Epithelial cell of prostate (primary cell): ENCODE data around the gene SORBS2.

Experiments
- DNase-seq: peaks from one replicate; pipeline ENCODE4 v3.0.0-alpha.2; 2011; ENCODE audit warnings: low read depth, low spot score
- H3K27ac ChIP-seq: fragments of 450-650 bp; 2 replicates; pipeline ENCODE4 v1.5.1; 2017; ENCODE audit warnings: mild to moderate bottlenecking

Gene SORBS2

GRCh38 chr4:185576314-185576961, 235.6 kb downstream of the SORBS2 start:
- H3K27ac ChIP-seq, result no peak overlapping the region
- no peak for DNase-seq

GRCh38 chr4:185573651-185574199, 238.3 kb downstream of the SORBS2 start:
- peak; percentile 20 for DNase-seq
- peak overlapping the region; percentile 25 for H3K27ac ChIP-seq

GRCh38 chr4:185570727-185571126, 241.3 kb downstream of the SORBS2 start:
- no peak for DNase-seq
- no peak overlapping the region for H3K27ac ChIP-seq

DNA sequence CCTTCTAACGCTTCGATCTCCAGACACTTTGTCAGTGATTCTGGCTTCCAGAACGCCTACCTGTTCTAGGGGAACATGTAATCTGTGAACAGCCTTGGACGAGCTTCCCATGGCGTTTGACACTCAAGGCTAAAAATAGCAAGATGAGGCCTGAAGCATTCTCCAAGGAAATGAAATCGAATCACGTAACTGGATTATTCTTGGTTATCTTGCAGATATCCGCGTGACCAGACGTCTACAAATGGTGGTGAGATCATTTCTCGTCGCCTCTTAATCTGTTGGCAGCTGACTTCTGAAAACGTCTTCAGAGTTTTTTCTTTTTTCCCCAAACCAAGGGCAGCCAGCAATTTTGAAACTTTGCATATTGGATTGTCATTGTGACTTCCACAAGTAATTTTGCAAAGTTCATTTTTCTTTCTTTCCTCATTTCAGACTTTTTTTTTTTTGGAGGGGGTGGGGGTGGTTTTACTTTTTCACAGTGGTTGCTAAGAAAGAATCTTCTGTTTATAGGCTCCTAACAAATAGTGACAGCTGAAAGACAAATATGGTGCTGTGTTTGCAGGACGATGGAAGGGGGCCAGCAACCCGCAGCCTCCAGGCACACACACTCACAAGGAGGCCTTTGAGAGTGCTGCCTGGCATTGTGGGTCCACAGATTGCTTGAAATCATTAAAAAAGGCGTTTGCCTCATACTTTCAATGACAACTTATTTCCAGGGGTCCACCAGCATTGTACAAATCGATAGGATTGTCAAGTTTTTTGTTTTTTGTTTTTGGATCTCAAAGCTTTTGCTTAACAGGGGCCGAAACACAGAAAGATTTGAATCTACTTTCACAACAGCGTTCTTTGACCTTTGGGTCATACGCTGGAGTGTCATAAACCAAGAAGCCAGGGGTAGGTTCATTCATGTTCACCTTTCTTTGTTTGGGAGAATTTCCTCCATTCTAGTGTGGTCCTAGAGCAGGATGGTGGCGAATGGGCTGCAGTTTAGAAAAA, 244.3 kb downstream of the SORBS2 start:
- no peak overlapping the region for H3K27ac ChIP-seq
- no peak for DNase-seq

- H3K27ac ChIP-seq, result no peak overlapping the region
- no peak for DNase-seq
These were observed 245.0 kb downstream of the SORBS2 start for GRCh38 chr4:185566972-185567371.

DNA sequence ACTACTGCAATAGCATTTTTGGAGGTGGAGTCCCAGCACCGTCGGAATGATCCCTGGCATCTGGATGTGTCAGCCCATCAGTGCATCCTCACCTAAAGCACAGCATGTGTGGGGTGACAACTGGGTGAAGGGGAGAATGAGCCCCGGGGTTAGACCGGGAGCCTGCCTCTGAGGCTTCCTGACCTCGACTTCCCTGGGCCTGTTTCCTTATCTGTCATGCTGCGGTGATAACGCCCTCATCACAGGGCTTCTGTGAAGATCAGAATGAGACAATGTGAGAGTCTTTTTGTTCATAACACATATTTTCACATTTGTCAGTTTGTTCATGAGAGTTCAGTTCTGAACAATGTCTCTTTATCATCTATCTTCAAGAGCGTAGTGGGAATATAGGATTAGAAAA, 245.6 kb downstream of the SORBS2 start:
- no peak overlapping the region for H3K27ac ChIP-seq

GRCh38 chr4:185565696-185566095, 246.3 kb downstream of the SORBS2 start:
- no peak overlapping the region for H3K27ac ChIP-seq

More for the DNA sequence above, 245.6 kb downstream of the SORBS2 start:
- no peak for DNase-seq

GRCh38 chr4:185564349-185564748, 247.6 kb downstream of the SORBS2 start:
- no peak for DNase-seq
- no peak overlapping the region for H3K27ac ChIP-seq

More at GRCh38 chr4:185565696-185566095, 246.3 kb downstream of the SORBS2 start:
- DNase-seq, result no peak

GRCh38 chr4:185562531-185562930, 249.5 kb downstream of the SORBS2 start:
- no peak for DNase-seq
- no peak overlapping the region for H3K27ac ChIP-seq

DNA sequence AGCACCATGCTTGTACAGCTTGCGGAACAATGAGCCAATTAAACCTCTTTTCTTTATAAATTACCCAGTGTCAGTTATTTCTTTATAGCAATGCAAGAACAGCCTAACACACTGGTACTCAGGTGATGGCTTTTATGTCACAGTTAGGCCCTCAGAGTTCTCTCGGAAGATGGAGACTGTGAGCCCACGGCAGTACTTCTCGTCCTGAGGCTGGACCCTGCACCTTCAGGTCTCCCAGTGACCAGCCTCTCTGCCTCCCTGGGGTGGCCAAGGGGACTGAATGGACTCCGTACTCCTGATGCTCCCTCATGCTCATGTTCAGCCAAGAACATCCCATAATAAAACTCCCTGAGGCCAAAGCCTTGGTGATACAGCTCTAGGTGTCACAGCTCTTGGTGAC, 251.7 kb downstream of the SORBS2 start:
- H3K27ac ChIP-seq, result peak overlapping the region; percentile 43
- no peak for DNase-seq

- DNase-seq, result peak; percentile 61
- peak overlapping the region; percentile 43 for H3K27ac ChIP-seq
These were observed 252.1 kb downstream of the SORBS2 start for GRCh38 chr4:185559915-185560281.

- DNase-seq, result peak; percentile 2
- peak overlapping the region; percentile 43 for H3K27ac ChIP-seq
These were observed 252.6 kb downstream of the SORBS2 start for GRCh38 chr4:185559251-185559914.

DNA sequence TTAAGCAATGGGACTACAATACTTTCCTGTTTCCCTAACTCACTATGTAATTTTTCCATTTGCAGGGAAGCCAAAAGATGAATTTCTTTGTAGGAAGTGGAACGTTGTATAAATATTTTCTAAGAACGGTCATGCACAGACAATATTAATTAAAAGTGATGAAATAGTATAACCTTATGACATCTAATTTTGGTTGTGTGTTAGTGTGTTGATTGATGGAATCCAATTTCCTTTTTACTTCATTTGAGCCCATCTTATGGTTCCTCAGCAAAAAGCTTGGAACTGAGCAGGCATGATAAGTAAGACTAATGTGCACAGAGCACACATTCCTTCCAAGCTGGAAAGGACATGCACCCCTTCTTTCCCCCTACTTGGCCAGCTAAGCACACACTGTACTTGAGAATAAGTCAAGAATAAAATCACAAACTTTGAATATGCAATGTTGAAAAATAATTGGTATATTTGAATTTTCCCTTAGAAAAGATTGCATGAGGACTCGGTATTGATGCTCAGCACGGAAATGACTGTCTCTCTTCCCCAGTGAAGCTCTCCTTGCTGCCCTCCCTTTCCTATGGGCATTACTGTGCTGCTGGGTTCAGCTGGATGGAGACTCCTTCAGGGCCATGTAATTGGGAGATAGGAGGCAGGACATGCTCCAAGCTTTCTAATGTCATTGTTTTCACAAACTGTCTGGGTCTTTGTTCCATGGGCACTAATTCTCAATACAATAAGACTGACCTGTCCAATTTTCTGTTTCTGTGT, 257.4 kb downstream of the SORBS2 start:
- H3K27ac ChIP-seq, result no peak overlapping the region
- no peak for DNase-seq

GRCh38 chr4:185552254-185552653, 259.7 kb downstream of the SORBS2 start:
- no peak for DNase-seq
- H3K27ac ChIP-seq, result no peak overlapping the region

DNA sequence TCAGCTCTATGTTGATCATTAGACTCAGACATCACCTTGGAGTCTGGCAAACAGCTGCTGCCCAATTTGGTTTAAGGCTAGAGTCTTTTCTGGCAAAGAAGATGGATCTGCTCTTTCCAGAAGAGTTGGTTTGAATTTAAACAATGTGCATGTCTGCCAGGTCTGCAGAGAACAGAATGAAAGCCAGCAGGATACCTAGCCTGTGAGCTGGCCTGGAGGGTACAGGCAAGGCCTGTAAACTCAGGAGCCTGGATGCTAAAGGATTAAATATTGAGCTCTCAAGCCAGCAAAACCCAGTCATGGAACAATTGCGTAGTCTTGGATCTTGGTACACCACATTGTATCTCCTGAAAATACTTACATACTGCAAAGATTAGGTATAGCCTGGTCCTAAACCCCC, 261.1 kb downstream of the SORBS2 start:
- no peak overlapping the region for H3K27ac ChIP-seq
- no peak for DNase-seq

DNA sequence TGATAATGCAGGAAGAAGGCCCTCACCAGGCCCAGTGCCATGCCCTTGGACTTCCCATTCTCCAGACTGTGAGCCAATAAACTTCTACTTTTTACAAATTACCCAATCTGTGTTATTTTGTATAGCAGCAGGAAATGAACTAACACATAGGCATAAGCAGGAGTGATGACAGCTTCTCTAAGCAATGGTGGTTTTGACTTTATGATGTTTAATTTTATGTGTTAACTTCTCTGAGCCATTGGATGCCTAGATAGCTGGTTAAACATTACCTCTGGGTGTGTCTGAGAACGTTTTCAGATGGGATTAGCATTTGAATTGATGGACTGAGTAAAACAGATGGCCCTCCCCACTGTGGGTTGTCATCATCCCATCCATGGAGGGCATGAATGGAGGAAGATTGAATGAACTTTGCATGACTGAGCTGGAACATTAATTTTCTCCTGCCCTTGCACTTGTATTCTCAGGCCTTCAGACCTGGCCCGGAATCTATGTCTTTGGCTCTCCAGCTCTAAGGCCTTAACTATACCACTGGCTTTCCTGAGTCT, 262.8 kb downstream of the SORBS2 start:
- no peak for DNase-seq
- no peak overlapping the region for H3K27ac ChIP-seq

GRCh38 chr4:185548587-185548986, 263.4 kb downstream of the SORBS2 start:
- no peak overlapping the region for H3K27ac ChIP-seq
- no peak for DNase-seq

DNA sequence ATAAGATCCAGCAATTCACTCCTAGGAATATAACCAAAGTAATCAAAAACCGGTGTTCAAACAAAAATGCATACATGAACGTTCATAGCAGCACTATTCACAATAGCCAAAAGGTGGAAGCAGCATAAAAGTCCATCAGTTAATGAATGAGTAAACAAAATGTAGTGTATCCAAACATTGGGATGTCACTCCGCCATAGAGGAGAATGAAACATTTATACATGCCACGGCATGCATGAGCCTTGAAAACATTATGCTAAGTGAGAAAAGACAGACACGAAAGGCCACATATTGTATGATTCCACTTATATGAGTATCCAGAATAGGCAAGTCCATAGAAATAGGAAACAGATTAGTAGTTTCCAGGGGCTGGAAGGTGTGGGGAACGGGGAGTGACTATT, 265.7 kb downstream of the SORBS2 start:
- H3K27ac ChIP-seq, result no peak overlapping the region
- DNase-seq, result no peak

DNA sequence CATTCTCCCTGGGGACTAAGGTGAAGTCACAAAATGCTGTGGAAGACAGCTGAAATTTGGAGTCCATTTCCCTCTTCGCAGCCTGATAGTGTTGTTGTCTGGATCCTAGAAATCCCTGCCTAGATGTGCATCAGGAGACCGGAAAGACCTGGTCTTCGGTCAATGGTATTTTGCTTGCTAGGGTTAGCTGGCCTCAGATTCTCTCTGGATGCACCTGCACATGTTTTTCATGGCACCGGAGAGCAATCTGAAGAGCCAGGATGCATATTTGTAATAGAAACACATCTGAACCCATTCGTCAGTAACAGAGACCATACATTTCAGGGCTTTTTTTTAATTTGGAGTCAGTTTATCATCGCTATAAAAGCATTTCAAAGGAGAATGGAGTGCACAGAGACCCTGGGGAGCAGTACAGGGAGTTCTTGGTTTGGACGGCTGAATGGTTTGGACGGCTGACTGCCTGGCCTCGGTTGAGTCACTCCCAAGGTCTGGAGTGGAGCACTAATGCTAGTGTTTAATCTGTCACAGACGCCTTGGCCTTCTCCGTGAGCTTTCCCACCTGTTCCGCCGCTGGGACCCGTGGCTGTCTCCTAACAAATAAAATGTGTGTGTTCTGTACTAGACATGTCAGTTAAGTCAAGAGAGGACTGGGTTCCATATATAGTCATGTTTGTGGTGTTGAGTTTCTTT, 269.2 kb downstream of the SORBS2 start:
- no peak overlapping the region for H3K27ac ChIP-seq
- DNase-seq, result no peak
